A549 (cell line): ENCODE results near the gene PARM1. TPM values are rescaled to one million over a fixed set of nuclear protein-coding genes. Genes with fewer than 3 reads are reported as not detected.

ENCODE experiments used
- ATAC-seq, 2 experiments: fragments of 200-7000 bp in 1 of 2; fragments of >200 bp in 1 of 2; cut with Nextera tagmentation in 1 of 2; cut with Tn5 transposase in 1 of 2; 3 replicates each; pipeline versions ENCODE4 v1.8.0 to v1.9.1; 2018 to 2020; ENCODE audit warnings: mild to moderate bottlenecking in 1 of 2, moderate library complexity in 1 of 2
- CTCF ChIA-PET: fragments of 300-600 bp; sonication (Branson Sonifier 250); formaldehyde crosslinking; extraction: SDS; loops from one replicate; lab custom pipeline; 2021; ENCODE audit warnings: antibody characterized with exemption, inconsistent platforms; lab: Yijun Ruan, JAX
- POLR2A ChIA-PET: fragments of 350-600 bp; formaldehyde crosslinking; extraction: SDS; loops from one replicate; lab custom pipeline; 2021; ENCODE audit warnings: antibody characterized with exemption, inconsistent platforms; lab: Yijun Ruan, JAX
- DNase-seq, 2 experiments: peaks; one replicate each; pipeline versions ENCODE4 v3.0.0 to v3.0.0-alpha.2; 2011 to 2016; ENCODE audit warnings: low read depth in 1 of 2, low spot score in 1 of 2
- FAIRE-seq: peaks from 2 replicates; lab custom pipeline; 2011; peaks lifted over from hg19 to GRCh38; lab: Jason Lieb, UNC
- H3K27ac ChIP-seq, 2 experiments: fragments of >200 bp; sonication (Bioruptor Twin); formaldehyde crosslinking; 3 replicates each; pipeline ENCODE4 v1.5.1; 2016 to 2017
- H3K4me1 ChIP-seq: fragments of >200 bp; sonication (Bioruptor Twin); formaldehyde crosslinking; 3 replicates; pipeline ENCODE4 v1.6.1; 2016
- H3K4me2 ChIP-seq: fragments of >200 bp; sonication (Bioruptor Twin); formaldehyde crosslinking; 3 replicates; pipeline ENCODE4 v1.6.1; 2016
- H3K4me3 ChIP-seq: fragments of >200 bp; sonication (Bioruptor Twin); formaldehyde crosslinking; 3 replicates; pipeline ENCODE4 v1.5.1; 2016
- H3K9me3 ChIP-seq: fragments of >200 bp; sonication (Bioruptor Twin); formaldehyde crosslinking; 3 replicates; pipeline ENCODE4 v1.6.1; 2016
- BCL3 ChIP-seq: fragments of >200 bp; sonication (Bioruptor Twin); formaldehyde crosslinking; IDR thresholded peaks from 3 replicates; pipeline ENCODE4 v1.6.1; 2016
- BHLHE40 ChIP-seq: IDR thresholded peaks from 2 replicates; pipeline ENCODE4 v1.6.1; 2012; ENCODE audit warnings: low read depth, low read length, inconsistent platforms
- CHD2 ChIP-seq: fragments of 150-350 bp; IDR thresholded peaks from 2 replicates; pipeline ENCODE4 v1.6.1; 2014; ENCODE audit warnings: low read length; ENCODE audit not compliant: partially characterized antibody
- CHD4 ChIP-seq: fragments of 200-600 bp; sonication (generic); IDR thresholded peaks from 2 replicates; pipeline ENCODE4 v1.6.1; 2016; ENCODE audit warnings: antibody characterized with exemption, mild to moderate bottlenecking, borderline replicate concordance
- E2F6 ChIP-seq: IDR thresholded peaks from 2 replicates; pipeline ENCODE4 v1.6.1; 2012; ENCODE audit warnings: low read depth, borderline replicate concordance
- EHF ChIP-seq: fragments of 250-450 bp; sonication (Bioruptor Pico); IDR thresholded peaks from 2 replicates; pipeline ENCODE4 v1.5.0; 2020; ENCODE audit warnings: mild to moderate bottlenecking
- EHMT2 ChIP-seq: fragments of 200-600 bp; sonication (generic); IDR thresholded peaks from 2 replicates; pipeline ENCODE4 v1.6.1; 2016; ENCODE audit warnings: antibody characterized with exemption, low read depth, mild to moderate bottlenecking, moderate library complexity
- ELK1 ChIP-seq: fragments of 150-350 bp; IDR thresholded peaks from 2 replicates; pipeline ENCODE4 v1.6.1; 2014; ENCODE audit warnings: low read depth, mild to moderate bottlenecking, low read length
- EP300 ChIP-seq, 2 experiments: fragments of >200 bp; sonication (Bioruptor Twin); formaldehyde crosslinking; IDR thresholded peaks; 2 replicates in 1 of 2; 3 replicates in 1 of 2; pipeline ENCODE4 v1.6.1; 2016 to 2017
- FOXS1 ChIP-seq: fragments of 250-450 bp; sonication (Bioruptor Pico); IDR thresholded peaks from 2 replicates; pipeline ENCODE4 v1.5.0; 2020; ENCODE audit warnings: mild to moderate bottlenecking, moderate library complexity
- HMGXB4 ChIP-seq: fragments of 250-450 bp; sonication (Bioruptor Pico); IDR thresholded peaks from 2 replicates; pipeline ENCODE4 v1.5.0; 2021; ENCODE audit warnings: mild to moderate bottlenecking, moderate library complexity, borderline replicate concordance
- JUNB ChIP-seq: fragments of >200 bp; sonication (Bioruptor Twin); formaldehyde crosslinking; IDR thresholded peaks from 2 replicates; pipeline ENCODE4 v1.6.1; 2016
- NFE2L2 ChIP-seq: fragments of 150-350 bp; conservative IDR thresholded peaks from 2 replicates; pipeline ENCODE4 v1.6.1; 2014; ENCODE audit warnings: low read length
- NPAS2 ChIP-seq: fragments of 250-450 bp; sonication (Bioruptor Pico); IDR thresholded peaks from 2 replicates; pipeline ENCODE4 v1.8.0; 2022; ENCODE audit warnings: mild to moderate bottlenecking, moderate library complexity, borderline replicate concordance
- NR3C1 ChIP-seq: fragments of >200 bp; sonication (Bioruptor Twin); formaldehyde crosslinking; IDR thresholded peaks from 3 replicates; pipeline ENCODE4 v1.6.1; 2017
- PHF8 ChIP-seq: fragments of 200-600 bp; sonication (generic); IDR thresholded peaks from 2 replicates; pipeline ENCODE4 v1.6.1; 2016; ENCODE audit warnings: low read depth, mild to moderate bottlenecking, antibody characterized with exemption, moderate library complexity, borderline replicate concordance
- POLR2AphosphoS2 ChIP-seq: conservative IDR thresholded peaks from 2 replicates; pipeline ENCODE4 v1.6.1; 2012; ENCODE audit warnings: low read length, improper control_type of control experiment, inconsistent platforms
- RCOR1 ChIP-seq: fragments of 150-350 bp; IDR thresholded peaks from 2 replicates; pipeline ENCODE4 v1.6.1; 2014; ENCODE audit warnings: antibody characterized with exemption, low read length, low read depth
- RFX5 ChIP-seq: fragments of 450-650 bp; IDR thresholded peaks from 2 replicates; pipeline ENCODE4 v1.7.1; 2014; ENCODE audit warnings: antibody characterized with exemption, mild to moderate bottlenecking, moderate library complexity
- TFCP2L1 ChIP-seq: fragments of 250-450 bp; sonication (Bioruptor Pico); IDR thresholded peaks from 2 replicates; pipeline ENCODE4 v1.5.0; 2021; ENCODE audit warnings: mild to moderate bottlenecking
- TP53 ChIP-seq: fragments of 250-450 bp; sonication (Bioruptor Pico); IDR thresholded peaks from 2 replicates; pipeline ENCODE4 v1.5.0; 2021; ENCODE audit warnings: mild to moderate bottlenecking, moderate library complexity
- ZC3H11A ChIP-seq: fragments of 450-650 bp; IDR thresholded peaks from 2 replicates; pipeline ENCODE4 v1.6.1; 2014; ENCODE audit warnings: antibody characterized with exemption, mild to moderate bottlenecking
- WGBS: methylation state at CpG from one replicate; pipeline ENCODE4 v1.1.6; 2017; ENCODE audit errors: missing lambda C conversion rate; 5-methylcytosine and 5-hydroxymethylcytosine counted together
- polyA plus RNA-seq, 4 experiments: library from polyadenylated mRNA; depleted of rRNA in 3 of 4; stranded (reverse); fragments of >200 nt; fragmentation: RNase III in 1 of 4; extraction: RNeasy Plus Mini Kit Qiagen cat#74134 plus additional on column Dnase treatment in 1 of 4; gene quantifications; 2 replicates in 3 of 4; 3 replicates in 1 of 4; pipeline ENCODE4 v1.2.3, GENCODE V29; 2011 to 2017

PARM1 gene
- polyA plus RNA-seq, 2 of the 4 experiments (the other 2 are of a cell fraction): 0.37 to 2.5 TPM

GRCh38 chr4:75031775-75032174, 98.9 kb downstream of the PARM1 start:
- no peak for DNase-seq
- WGBS: 60% methylated on average over 1 of the region's 1 CpG
- TF ChIP-seq ZC3H11A (no peak), BCL3 (no peak), EHMT2 (no peak), POLR2AphosphoS2 (no peak), TFCP2L1 (CRISPR knock-in tag) (no peak), ELK1 (no peak), NPAS2 (no peak), RCOR1 (no peak), HMGXB4 (CRISPR knock-in tag) (no peak), NR3C1 (no peak)
- H3K9me3 ChIP-seq: no peaks in the 10 kb centered on the region
- no peak overlapping the region for H3K4me2 ChIP-seq
- no peak for FAIRE-seq
- no peak overlapping the region for H3K4me3 ChIP-seq
- no peak overlapping the region for H3K27ac ChIP-seq
- ATAC-seq: no peak
- ChIA-PET POLR2A (no interaction called here), CTCF (interaction anchor here (0.5 to 1.4 kb wide), 3 partner anchors 19 to 73 kb away, joined by 3 read pairs; no protein-coding TSS in a partner anchor)
- H3K4me1 ChIP-seq: no peaks in the 10 kb centered on the region

GRCh38 chr4:75034523-75034922, 101.6 kb downstream of the PARM1 start:
- POLR2A ChIA-PET: no interaction called here
- FAIRE-seq: no peak

More at GRCh38 chr4:75034523-75034922, 101.6 kb downstream of the PARM1 start:
- ATAC-seq (no peak), DNase-seq (no peak)
- CTCF ChIA-PET: no interaction called here
- no peak for TF ChIP-seq CHD2
- no peak for TF ChIP-seq EP300 (IDR thresholded peaks at IDR 0.05)
- TF ChIP-seq EHF (CRISPR knock-in tag): no peak
- TF ChIP-seq HMGXB4 (CRISPR knock-in tag): no peak
- TF ChIP-seq FOXS1 (CRISPR knock-in tag): no peak
- no peak for TF ChIP-seq NFE2L2
- no peak for TF ChIP-seq PHF8
- TF ChIP-seq BHLHE40: no peak
- TF ChIP-seq ELK1: no peak
- no peak for TF ChIP-seq TP53 (CRISPR knock-in tag)
- no peak for TF ChIP-seq JUNB
- TF ChIP-seq E2F6: no peak
- no peak for TF ChIP-seq RCOR1
- TF ChIP-seq TFCP2L1 (CRISPR knock-in tag): no peak
- TF ChIP-seq CHD4: no peak
- TF ChIP-seq RFX5: no peak
- 36% methylated on average over 3 of the region's 3 CpGs for WGBS
- no peak overlapping the region for H3K4me3 ChIP-seq
- H3K9me3 ChIP-seq: no peaks in the 10 kb centered on the region
- no peaks in the 10 kb centered on the region for H3K4me1 ChIP-seq
- no peak overlapping the region for H3K4me2 ChIP-seq
- no peak overlapping the region for H3K27ac ChIP-seq
